ENCODE results near the gene ORAI1. TPM values are rescaled to one million over a fixed set of nuclear protein-coding genes. Genes with fewer than 3 reads are reported as not detected.
"Not testable (repeated sequence)": the region's sequence is repeated elsewhere in the genome, so short reads cannot be mapped to it uniquely, and the experiment has no call there.

The ORAI1 gene
- total RNA-seq (2014; rRNA removed; shearing (Covaris generic)): 24.7 and 29.1 TPM in 2 replicates

- Histone ChIP-seq H3K27me3 (ENCODE audit: control insufficient read depth, insufficient read depth, low read length) (no peaks in the 10 kb centered on the region), H3K36me3 (replicated peaks; ENCODE audit: control insufficient read depth, insufficient read depth, low read length) (no peaks in the 10 kb centered on the region; the same call in none of the 2 replicates), H3K4me3 (ENCODE audit: insufficient read depth, low read depth, low read length) (peak within 1 kb of the TSS; percentile 88)
- peak; percentile 99 for DNase-seq
Measured at GRCh38 chr12:121626087-121626852, at the start of gene ORAI1. Gene ORAI1 (plus strand): TSS chr12:121626530.

DNA sequence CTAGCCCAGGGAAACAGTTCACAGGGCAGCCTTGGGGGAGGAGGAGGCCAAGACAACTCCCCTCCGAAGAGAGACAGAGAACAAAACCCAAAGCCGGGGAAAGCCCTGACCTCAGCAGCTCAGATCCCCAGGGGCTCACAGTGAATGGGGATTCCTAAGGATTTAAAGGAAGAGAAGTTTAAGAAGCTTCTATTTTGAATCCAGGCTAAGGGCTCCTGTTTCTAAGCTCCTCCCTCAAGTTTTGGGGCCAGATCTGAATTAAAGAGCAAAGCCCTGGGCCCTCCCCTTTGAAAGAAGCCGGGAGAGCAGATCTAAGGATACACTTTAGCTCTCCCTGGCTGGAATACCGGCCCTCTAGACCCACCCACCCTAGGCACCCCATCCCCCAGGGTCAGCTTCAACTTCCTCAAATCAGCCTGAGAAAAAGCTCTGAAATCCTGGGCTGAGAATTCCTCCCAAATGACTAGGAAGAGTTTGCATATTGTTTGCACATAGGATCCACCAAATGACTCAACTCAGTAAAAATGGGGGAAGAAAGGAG, 49.4 kb upstream of the ORAI1 start:
- peak overlapping the region; percentile 83 for H3K4me3 ChIP-seq (ENCODE audit: insufficient read depth, low read depth, low read length)

DNA sequence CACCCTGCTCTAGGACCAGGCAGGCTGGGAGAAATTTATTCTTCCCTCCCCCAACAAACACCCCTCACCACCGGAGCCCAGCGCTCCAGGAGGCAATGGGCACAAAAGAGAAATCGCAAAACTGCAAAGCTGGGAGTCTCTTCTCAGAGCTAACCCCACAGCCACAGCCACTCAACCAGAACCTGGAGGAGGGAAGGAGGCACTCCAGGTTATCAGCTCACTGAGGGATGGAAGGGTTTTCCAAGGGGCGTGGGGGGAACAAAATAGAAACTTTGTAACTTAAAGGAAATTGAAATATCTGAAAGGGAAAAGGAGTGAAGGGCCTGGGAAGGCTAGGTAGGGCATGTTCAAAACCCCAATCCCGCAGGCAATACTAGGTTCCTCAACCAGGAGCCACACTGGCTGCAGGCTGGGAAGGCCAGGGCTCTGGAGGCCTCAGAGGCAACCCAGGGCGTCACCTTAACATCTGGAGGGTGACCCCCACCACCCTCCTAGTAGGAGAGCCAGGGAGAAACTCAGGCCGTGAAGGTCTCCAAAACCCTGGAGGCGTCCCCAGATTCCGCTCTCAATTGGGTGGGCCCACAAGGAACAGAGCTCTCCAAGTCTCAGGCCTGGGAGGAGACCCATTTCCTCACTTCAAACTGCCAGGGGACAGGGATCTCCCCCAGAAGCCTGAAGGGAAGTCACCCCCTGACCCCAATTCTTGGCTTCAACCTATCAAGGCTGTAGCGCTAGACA, 48.7 kb upstream of the ORAI1 start:
- H3K36me3 ChIP-seq (replicated peaks; ENCODE audit: control insufficient read depth, insufficient read depth, low read length): peaks cover 21% of the 10 kb centered on the region
- no peaks in the 10 kb centered on the region for H3K27me3 ChIP-seq (ENCODE audit: control insufficient read depth, insufficient read depth, low read length)
- DNase-seq: peak; percentile 54
- H3K4me3 ChIP-seq (ENCODE audit: insufficient read depth, low read depth, low read length): peak overlapping the region; percentile 83

More for the DNA sequence above, 49.4 kb upstream of the ORAI1 start:
- H3K27me3 ChIP-seq (ENCODE audit: control insufficient read depth, insufficient read depth, low read length): no peaks in the 10 kb centered on the region
- peak; percentile 88 for DNase-seq
- H3K36me3 ChIP-seq (replicated peaks; ENCODE audit: control insufficient read depth, insufficient read depth, low read length): peaks cover 25% of the 10 kb centered on the region

DNA sequence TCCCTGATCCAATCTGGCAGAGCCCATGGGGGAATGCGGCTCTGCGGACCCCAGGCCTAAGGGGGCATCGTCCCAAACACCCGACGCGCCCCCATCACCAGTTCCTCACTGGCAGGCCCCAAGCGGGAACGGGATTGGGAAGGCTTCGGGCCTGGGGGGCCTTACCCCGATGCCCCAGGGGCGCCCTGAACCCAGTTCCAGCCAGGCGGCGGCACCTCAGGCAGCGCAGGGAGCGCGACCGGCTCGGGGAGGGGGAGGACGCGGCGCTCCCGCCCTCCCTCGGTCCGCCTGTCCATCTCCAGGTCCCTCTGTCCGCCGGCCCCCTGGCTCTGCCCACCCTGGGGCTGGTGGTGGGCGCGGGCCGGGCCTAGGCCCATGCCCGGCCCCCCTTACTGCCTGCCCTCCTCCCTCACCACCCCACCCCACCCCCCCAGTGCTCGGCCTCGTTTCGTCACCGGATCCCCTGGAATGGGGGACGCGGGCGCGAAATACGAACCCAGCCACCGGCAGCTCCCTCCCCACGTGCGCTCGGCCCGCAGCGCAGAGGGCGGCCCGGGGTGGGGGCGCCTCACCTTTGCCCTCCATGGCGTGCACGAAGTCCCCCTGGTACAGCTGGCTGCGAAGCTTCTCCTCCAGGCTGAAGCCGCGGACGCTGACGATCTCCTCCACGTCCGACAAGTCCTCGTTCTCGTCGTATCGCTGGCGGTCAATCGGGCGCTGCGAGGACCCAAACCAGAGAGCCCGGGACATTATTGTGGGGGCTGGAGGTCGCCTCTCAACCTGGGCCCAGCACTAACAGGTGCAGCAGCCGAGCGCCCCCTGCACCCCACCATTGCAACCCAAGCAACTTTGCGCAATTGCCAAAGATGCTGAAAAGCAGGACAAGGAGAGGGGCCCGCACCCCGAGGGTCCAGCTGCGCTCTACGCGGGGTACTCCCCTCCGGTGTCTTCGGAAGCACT, 47.8 kb upstream of the ORAI1 start:
- Histone ChIP-seq H3K36me3 (replicated peaks; ENCODE audit: control insufficient read depth, insufficient read depth, low read length) (peaks cover 19% of the 10 kb centered on the region), H3K4me3 (ENCODE audit: insufficient read depth, low read depth, low read length) (peak overlapping the region; percentile 83), H3K27me3 (ENCODE audit: control insufficient read depth, insufficient read depth, low read length) (no peaks in the 10 kb centered on the region)
- DNase-seq: peak; percentile 79

- H3K36me3 ChIP-seq (replicated peaks; ENCODE audit: control insufficient read depth, insufficient read depth, low read length): peaks cover 14% of the 10 kb centered on the region
- peak; percentile 76 for DNase-seq
- H3K4me3 ChIP-seq (ENCODE audit: insufficient read depth, low read depth, low read length): peak overlapping the region; percentile 83
- H3K27me3 ChIP-seq (ENCODE audit: control insufficient read depth, insufficient read depth, low read length): no peaks in the 10 kb centered on the region
Measured at GRCh38 chr12:121579190-121579791, 47.0 kb upstream of the ORAI1 start.

- Histone ChIP-seq H3K36me3 (replicated peaks; ENCODE audit: control insufficient read depth, insufficient read depth, low read length) (peaks cover 4% of the 10 kb centered on the region), H3K27me3 (ENCODE audit: control insufficient read depth, insufficient read depth, low read length) (no peaks in the 10 kb centered on the region), H3K4me3 (ENCODE audit: insufficient read depth, low read depth, low read length) (peak overlapping the region; percentile 83)
- DNase-seq: peak; percentile 90
Measured at GRCh38 chr12:121579981-121580868, 46.1 kb upstream of the ORAI1 start.

DNA sequence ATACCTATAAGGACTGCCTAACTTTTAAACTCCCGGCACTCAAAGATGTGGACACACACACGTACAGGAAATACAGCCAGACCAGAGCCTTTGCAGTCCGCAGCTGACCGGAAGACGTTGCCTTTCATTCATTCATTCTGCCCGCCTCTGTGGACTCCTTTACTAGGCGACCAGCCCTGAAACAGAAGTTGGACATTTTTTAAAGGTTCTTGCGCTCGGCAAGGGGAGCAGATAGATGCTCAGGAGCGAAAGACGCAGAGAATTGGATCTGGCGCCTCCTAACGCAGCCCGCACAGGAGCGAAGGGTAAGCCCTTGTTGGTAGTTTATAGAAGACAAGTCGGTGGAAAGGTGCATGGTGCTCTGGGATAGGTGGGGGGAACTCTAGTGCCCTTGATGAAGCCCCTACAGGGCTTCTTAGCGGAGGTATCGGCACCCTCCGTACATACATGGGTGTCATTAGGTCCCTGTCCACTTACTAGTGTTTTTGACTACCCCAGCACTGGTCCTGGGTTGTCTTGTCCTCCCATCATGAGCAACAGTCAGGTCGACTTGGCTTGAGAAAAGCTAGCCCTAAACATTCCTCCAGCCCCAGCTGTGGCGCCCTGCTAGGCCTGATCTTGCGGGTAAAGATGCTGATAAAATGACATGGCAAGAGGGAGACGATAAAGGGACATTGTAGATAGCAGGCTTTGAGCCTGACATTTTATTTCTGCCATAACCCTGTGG, 45.2 kb upstream of the ORAI1 start, which contains the start of gene KDM2B:
TSS of gene KDM2B (minus strand) at position 65 of the 727 bp plus-strand sequence. CDS start 112 bp downstream, outside the sequence.
- no peak for DNase-seq
- Histone ChIP-seq H3K36me3 (replicated peaks; ENCODE audit: control insufficient read depth, insufficient read depth, low read length) (no peaks in the 10 kb centered on the region), H3K4me3 (ENCODE audit: insufficient read depth, low read depth, low read length) (peak within 1 kb of the TSS; percentile 83), H3K27me3 (ENCODE audit: control insufficient read depth, insufficient read depth, low read length) (no peaks in the 10 kb centered on the region)

DNA sequence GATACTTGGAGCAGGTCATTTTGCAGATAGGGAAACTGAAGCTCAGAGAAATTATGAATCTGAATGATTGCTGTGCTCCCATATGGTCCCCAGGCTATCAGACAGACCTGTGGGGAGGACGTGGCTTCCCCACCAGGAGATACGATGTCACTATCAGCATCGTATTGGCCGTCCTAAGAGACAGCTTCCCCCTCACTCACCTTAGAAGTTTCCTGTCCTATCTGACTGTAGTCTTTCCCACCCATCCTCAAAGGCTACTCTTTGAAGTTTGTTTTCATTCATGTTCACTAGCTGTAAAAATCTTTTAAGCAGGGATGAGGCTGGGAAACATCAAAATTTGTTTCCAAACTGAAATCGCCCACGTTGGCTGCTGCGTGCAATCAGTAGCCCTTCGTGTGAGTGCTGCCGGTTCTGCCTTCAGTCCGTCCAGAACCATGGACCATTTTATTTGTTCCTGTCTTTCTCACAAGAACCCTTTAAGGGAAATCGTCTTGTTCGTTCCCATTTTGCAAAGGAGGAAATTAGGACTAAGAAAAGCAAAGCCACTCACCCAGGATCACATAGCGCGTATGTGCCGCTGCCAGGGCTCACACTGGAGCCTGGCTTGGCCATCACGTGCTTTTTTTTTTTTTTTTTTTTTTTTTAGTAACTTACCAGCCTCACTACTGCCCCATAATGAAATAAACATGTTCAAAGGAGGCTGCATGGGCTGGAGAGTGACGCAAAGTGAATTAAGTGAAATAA, 44.5 kb upstream of the ORAI1 start:
- no peaks in the 10 kb centered on the region for H3K36me3 ChIP-seq (replicated peaks; ENCODE audit: control insufficient read depth, insufficient read depth, low read length)
- DNase-seq: no peak

GRCh38 chr12:121582583-121583333, 43.6 kb upstream of the ORAI1 start:
- peak; percentile 83 for DNase-seq
- peak overlapping the region; percentile 83 for H3K4me3 ChIP-seq (ENCODE audit: insufficient read depth, low read depth, low read length)

More for the DNA sequence above, 44.5 kb upstream of the ORAI1 start:
- Histone ChIP-seq H3K4me3 (ENCODE audit: insufficient read depth, low read depth, low read length) (peak overlapping the region; percentile 83), H3K27me3 (ENCODE audit: control insufficient read depth, insufficient read depth, low read length) (no peaks in the 10 kb centered on the region)

DNA sequence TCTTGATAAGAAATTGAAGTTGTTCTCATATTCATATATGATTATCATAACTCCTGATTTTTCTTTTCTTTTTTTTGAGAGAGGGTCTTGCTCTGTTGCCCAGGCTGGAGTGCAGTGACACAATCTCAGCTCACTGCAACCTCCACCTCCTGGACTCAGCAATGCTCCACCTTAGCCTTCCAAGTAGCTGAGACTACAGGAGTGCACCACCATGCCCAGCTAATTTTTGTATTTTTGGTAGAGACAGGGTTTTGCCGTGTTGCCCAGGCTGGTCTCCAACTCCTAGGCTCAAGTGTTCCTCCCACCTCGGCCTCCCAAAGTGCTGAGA, 43.0 kb upstream of the ORAI1 start:
- not testable (repeated sequence) for DNase-seq; H3K4me3 ChIP-seq (ENCODE audit: insufficient read depth, low read depth, low read length); H3K27me3 ChIP-seq (ENCODE audit: control insufficient read depth, insufficient read depth, low read length); H3K36me3 ChIP-seq (replicated peaks; ENCODE audit: control insufficient read depth, insufficient read depth, low read length)

More at GRCh38 chr12:121582583-121583333, 43.6 kb upstream of the ORAI1 start:
- H3K36me3 ChIP-seq (replicated peaks; ENCODE audit: control insufficient read depth, insufficient read depth, low read length): no peaks in the 10 kb centered on the region
- no peaks in the 10 kb centered on the region for H3K27me3 ChIP-seq (ENCODE audit: control insufficient read depth, insufficient read depth, low read length)

DNA sequence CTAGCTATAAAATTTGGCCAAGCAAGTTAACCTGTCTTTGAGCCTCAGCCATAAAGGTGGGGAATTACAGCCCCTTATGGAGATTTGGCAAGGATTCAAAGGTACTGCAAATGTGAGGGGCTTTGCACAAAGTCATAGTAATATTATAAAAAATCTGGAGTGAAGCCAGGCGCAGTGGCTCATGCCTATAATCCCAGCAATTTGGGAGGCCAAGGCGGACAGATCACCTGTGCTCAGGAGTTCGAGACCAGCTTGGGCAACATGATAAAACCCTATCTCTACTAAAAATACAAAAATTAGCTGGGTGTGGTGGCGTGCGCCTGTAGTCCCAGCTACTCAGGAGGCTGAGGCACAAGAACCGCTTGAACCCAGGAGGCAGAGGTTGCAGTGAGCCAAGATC, 41.4 kb upstream of the ORAI1 start:
- not testable (repeated sequence) for H3K27me3 ChIP-seq (ENCODE audit: control insufficient read depth, insufficient read depth, low read length); DNase-seq; H3K36me3 ChIP-seq (replicated peaks; ENCODE audit: control insufficient read depth, insufficient read depth, low read length); H3K4me3 ChIP-seq (ENCODE audit: insufficient read depth, low read depth, low read length)

Data from H7 (cell line).